ENCODE results near the gene DUT.

Gene DUT

GRCh38 chr15:48354694-48355303, 23.6 kb downstream of the DUT start:
- peak; percentile 25 for DNase-seq (ENCODE audit: low read depth)
- TF ChIP-seq, protein P1, sequence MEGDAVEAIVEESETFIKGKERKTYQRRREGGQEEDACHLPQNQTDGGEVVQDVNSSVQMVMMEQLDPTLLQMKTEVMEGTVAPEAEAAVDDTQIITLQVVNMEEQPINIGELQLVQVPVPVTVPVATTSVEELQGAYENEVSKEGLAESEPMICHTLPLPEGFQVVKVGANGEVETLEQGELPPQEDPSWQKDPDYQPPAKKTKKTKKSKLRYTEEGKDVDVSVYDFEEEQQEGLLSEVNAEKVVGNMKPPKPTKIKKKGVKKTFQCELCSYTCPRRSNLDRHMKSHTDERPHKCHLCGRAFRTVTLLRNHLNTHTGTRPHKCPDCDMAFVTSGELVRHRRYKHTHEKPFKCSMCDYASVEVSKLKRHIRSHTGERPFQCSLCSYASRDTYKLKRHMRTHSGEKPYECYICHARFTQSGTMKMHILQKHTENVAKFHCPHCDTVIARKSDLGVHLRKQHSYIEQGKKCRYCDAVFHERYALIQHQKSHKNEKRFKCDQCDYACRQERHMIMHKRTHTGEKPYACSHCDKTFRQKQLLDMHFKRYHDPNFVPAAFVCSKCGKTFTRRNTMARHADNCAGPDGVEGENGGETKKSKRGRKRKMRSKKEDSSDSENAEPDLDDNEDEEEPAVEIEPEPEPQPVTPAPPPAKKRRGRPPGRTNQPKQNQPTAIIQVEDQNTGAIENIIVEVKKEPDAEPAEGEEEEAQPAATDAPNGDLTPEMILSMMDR (conservative IDR thresholded peaks at IDR 0.05; ENCODE audit: control insufficient read depth, insufficient read depth, low read depth, low read length): no peak
- H3K4me3 ChIP-seq (ENCODE audit: control insufficient read depth, low read depth, low read length): no peak overlapping the region

- no peak overlapping the region for H3K4me3 ChIP-seq (ENCODE audit: control insufficient read depth, low read depth, low read length)
- TF ChIP-seq, protein P1 (conservative IDR thresholded peaks at IDR 0.05; ENCODE audit: control insufficient read depth, insufficient read depth, low read depth, low read length): no peak
- DNase-seq (ENCODE audit: low read depth): peak; percentile 95
These were observed 24.1 kb downstream of the DUT start for GRCh38 chr15:48355377-48355776.

- DNase-seq (ENCODE audit: low read depth): peak; percentile 85
- H3K4me3 ChIP-seq (ENCODE audit: control insufficient read depth, low read depth, low read length): no peak overlapping the region
- TF ChIP-seq, protein P1 (conservative IDR thresholded peaks at IDR 0.05; ENCODE audit: control insufficient read depth, insufficient read depth, low read depth, low read length): peak; percentile 71
These were observed 27.3 kb downstream of the DUT start for GRCh38 chr15:48358229-48359152.

- H3K4me3 ChIP-seq (ENCODE audit: control insufficient read depth, low read depth, low read length): no peak overlapping the region
- TF ChIP-seq, protein P1 (conservative IDR thresholded peaks at IDR 0.05; ENCODE audit: control insufficient read depth, insufficient read depth, low read depth, low read length): no peak
- DNase-seq (ENCODE audit: low read depth): peak; percentile 95
These were observed 29.6 kb downstream of the DUT start for GRCh38 chr15:48360841-48361240.

DNA sequence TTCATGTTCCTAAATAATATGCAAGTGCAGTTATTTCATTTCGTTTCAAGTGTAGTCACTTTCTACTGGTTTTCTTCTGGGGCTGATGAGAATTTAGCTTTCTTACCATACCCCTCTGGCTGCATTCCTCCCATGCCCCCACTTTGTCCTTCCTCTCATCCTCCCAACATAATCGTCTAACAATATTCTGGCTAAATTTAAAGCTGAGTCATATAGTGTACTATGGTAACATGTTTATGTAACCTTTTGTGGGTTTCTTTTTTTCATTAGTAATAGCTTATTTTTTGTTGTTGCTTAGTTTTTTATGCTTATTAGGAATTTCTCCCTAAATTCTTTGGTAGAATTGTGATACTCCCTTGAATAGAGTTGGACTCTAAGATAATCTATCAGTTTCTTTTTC, 30.5 kb downstream of the DUT start:
- TF ChIP-seq, protein P1 (conservative IDR thresholded peaks at IDR 0.05; ENCODE audit: control insufficient read depth, insufficient read depth, low read depth, low read length): no peak
- no peak overlapping the region for H3K4me3 ChIP-seq (ENCODE audit: control insufficient read depth, low read depth, low read length)
- DNase-seq (ENCODE audit: low read depth): peak; percentile 76

- TF ChIP-seq, protein P1 (conservative IDR thresholded peaks at IDR 0.05; ENCODE audit: control insufficient read depth, insufficient read depth, low read depth, low read length): no peak
- no peak overlapping the region for H3K4me3 ChIP-seq (ENCODE audit: control insufficient read depth, low read depth, low read length)
- DNase-seq (ENCODE audit: low read depth): no peak
These were observed 32.2 kb downstream of the DUT start for GRCh38 chr15:48363474-48363873.
